Gastrocnemius medialis (tissue), 4 donors: ENCODE results near the gene NLGN1. TPM values are rescaled to one million over a fixed set of nuclear protein-coding genes. Genes with fewer than 3 reads are reported as not detected.

Experiments used
- ATAC-seq, 2 donors: fragments of 150-250 bp; one replicate each; pipeline ENCODE4 v1.9.1; 2016
- DNase-seq, 2 donors: peaks; one replicate each; pipeline ENCODE4 v3.0.0-alpha.2; 2019
- H3K27ac ChIP-seq, 4 donors: fragments of 200-600 bp; sonication (generic); 1 replicate in 1 of 4; 2 replicates in 3 of 4; pipeline ENCODE4 v1.5.1; 2016 to 2018; ENCODE audit warnings: mild to moderate bottlenecking in 2 of 4, moderate library complexity in 1 of 4
- H3K27me3 ChIP-seq, 3 donors: fragments of 200-600 bp; sonication (generic) in 2 of 3; 1 replicate in 1 of 3; 2 replicates in 2 of 3; pipeline versions ENCODE4 v1.5.1 to v1.6.0; 2016 to 2019; ENCODE audit warnings: mild to moderate bottlenecking in 1 of 3, moderate library complexity in 1 of 3
- H3K36me3 ChIP-seq, 2 donors: fragments of 200-600 bp; sonication (generic) in 1 of 2; one replicate each; pipeline ENCODE4 v1.5.1; 2017 to 2018
- H3K4me1 ChIP-seq, 2 donors: fragments of 200-600 bp; sonication (generic) in 1 of 2; one replicate each; pipeline ENCODE4 v1.5.1; 2016 to 2017; ENCODE audit warnings: mild to moderate bottlenecking in 2 of 2
- H3K4me3 ChIP-seq, 4 donors: fragments of 200-600 bp; sonication (generic) in 3 of 4; 1 replicate in 1 of 4; 2 replicates in 3 of 4; pipeline ENCODE4 v1.5.1; 2016 to 2019; ENCODE audit warnings: mild to moderate bottlenecking in 2 of 4
- H3K9me3 ChIP-seq, 3 donors: fragments of 200-600 bp; sonication (generic) in 2 of 3; 1 replicate in 1 of 3; 2 replicates in 2 of 3; pipeline ENCODE4 v1.5.1; 2016 to 2019
- CTCF ChIP-seq, 5 experiments: fragments of 450-650 bp in 3 of 5; fragments of 200-600 bp in 2 of 5; sonication (generic) in 2 of 5; IDR thresholded peaks in 4 of 5; conservative IDR thresholded peaks in 1 of 5; 1 replicate in 4 of 5; 2 replicates in 1 of 5; pipeline ENCODE4 v1.5.1; 2016 to 2019; ENCODE audit warnings: antibody characterized with exemption in 5 of 5, mild to moderate bottlenecking in 3 of 5, moderate library complexity in 3 of 5
- POLR2A ChIP-seq, 2 donors: fragments of 450-650 bp; IDR thresholded peaks; one replicate each; pipeline ENCODE4 v1.6.1; 2017; ENCODE audit warnings: antibody characterized with exemption in 2 of 2, mild to moderate bottlenecking in 2 of 2, moderate library complexity in 2 of 2
- in situ Hi-C, 4 donors: fragments of 200-750 bp; cut with MboI; loops; one replicate each; pipeline versions ENCODE4 v1.15.0 to v1.8.0; 2017; ENCODE audit warnings: low sequenced_read_pairs in 4 of 4
- intact Hi-C: fragments of 100-400 bp; cut with DNase I; formaldehyde crosslinking; loops from one replicate; pipeline ENCODE4 v1.15.1; 2023; ENCODE audit warnings: low total_unique reads
- total RNA-seq, 4 donors: library from RNA; depleted of rRNA; stranded (reverse); fragments of >200 nt; gene quantifications; one replicate each; pipeline versions ENCODE4 v1.1.0 to v1.2.3, GENCODE V29; 2016

Gene NLGN1
- total RNA-seq, 4 donors from 2014 or later, result 0.52 to 1.9 (median 1.1) TPM

- Histone ChIP-seq H3K27me3 (no peaks in the 10 kb centered on the region), H3K4me3 (no peak overlapping the region), H3K27ac (no peak overlapping the region), H3K9me3 (no peaks in the 10 kb centered on the region), H3K36me3 (no peaks in the 10 kb centered on the region), H3K4me1 (no peaks in the 10 kb centered on the region)
- in situ Hi-C loops (no loop called here), intact Hi-C loops (no loop called here)
- DNase-seq (no peak), ATAC-seq (no peak)
- TF ChIP-seq CTCF (IDR thresholded peaks at IDR 0.05 in 4 of 5, conservative IDR thresholded peaks at IDR 0.05 in 1 of 5) (no peak), POLR2A (IDR thresholded peaks at IDR 0.05) (no peak)
Measured at GRCh38 chr3:173863551-173863950, 466.0 kb downstream of the NLGN1 start.

- intact Hi-C loops, result no loop called here
- Histone ChIP-seq H3K4me3 (no peak overlapping the region), H3K36me3 (no peaks in the 10 kb centered on the region), H3K4me1 (no peaks in the 10 kb centered on the region), H3K27ac (no peak overlapping the region), H3K9me3 (no peaks in the 10 kb centered on the region), H3K27me3 (no peaks in the 10 kb centered on the region)
- no peak for TF ChIP-seq CTCF (IDR thresholded peaks at IDR 0.05 in 4 of 5, conservative IDR thresholded peaks at IDR 0.05 in 1 of 5)
- no peak for TF ChIP-seq POLR2A (IDR thresholded peaks at IDR 0.05)
- DNase-seq, result no peak
- in situ Hi-C loops, result no loop called here
- no peak for ATAC-seq
Measured at GRCh38 chr3:173865900-173866498, 468.5 kb downstream of the NLGN1 start.

DNA sequence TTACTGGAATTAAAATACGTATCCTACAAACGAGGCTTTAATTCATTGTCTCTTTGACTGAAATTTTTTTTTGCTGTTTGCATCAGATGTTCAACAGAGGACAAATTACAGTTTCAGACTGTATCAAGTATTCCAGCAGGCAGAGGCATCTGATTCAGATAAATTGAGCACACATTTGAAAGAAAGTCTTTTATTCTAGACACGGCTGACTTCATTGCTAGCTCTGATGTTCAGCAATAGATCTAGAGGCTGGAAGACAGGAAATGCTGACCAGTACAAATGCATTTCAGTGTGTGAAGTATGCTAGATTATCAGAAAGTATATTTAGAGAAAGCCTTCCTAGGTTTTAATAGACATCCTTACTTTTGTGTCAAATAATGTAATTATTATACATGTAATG lies 472.2 kb downstream of the NLGN1 start:
- Histone ChIP-seq H3K36me3 (no peaks in the 10 kb centered on the region), H3K4me1 (no peaks in the 10 kb centered on the region), H3K9me3 (no peaks in the 10 kb centered on the region), H3K27ac (no peak overlapping the region), H3K4me3 (no peak overlapping the region), H3K27me3 (no peaks in the 10 kb centered on the region)
- intact Hi-C loops (no loop called here), in situ Hi-C loops (no loop called here)
- DNase-seq, result no peak
- ATAC-seq, result no peak
- no peak for TF ChIP-seq CTCF (IDR thresholded peaks at IDR 0.05 in 4 of 5, conservative IDR thresholded peaks at IDR 0.05 in 1 of 5)
- no peak for TF ChIP-seq POLR2A (IDR thresholded peaks at IDR 0.05)

- no peaks in the 10 kb centered on the region for H3K27me3 ChIP-seq
- no peaks in the 10 kb centered on the region for H3K36me3 ChIP-seq
- no peaks in the 10 kb centered on the region for H3K9me3 ChIP-seq
- no peak overlapping the region for H3K27ac ChIP-seq
- no peak for ATAC-seq
- intact Hi-C loops (no loop called here), in situ Hi-C loops (no loop called here)
- H3K4me3 ChIP-seq, result no peak overlapping the region
- no peaks in the 10 kb centered on the region for H3K4me1 ChIP-seq
- DNase-seq, result no peak
- no peak for TF ChIP-seq CTCF (IDR thresholded peaks at IDR 0.05 in 4 of 5, conservative IDR thresholded peaks at IDR 0.05 in 1 of 5)
- no peak for TF ChIP-seq POLR2A (IDR thresholded peaks at IDR 0.05)
Measured at GRCh38 chr3:173870976-173871375, 473.4 kb downstream of the NLGN1 start.

GRCh38 chr3:173875790-173876189 lies 478.2 kb downstream of the NLGN1 start:
- no peaks in the 10 kb centered on the region for H3K9me3 ChIP-seq
- TF ChIP-seq POLR2A (IDR thresholded peaks at IDR 0.05), result no peak
- no peak for TF ChIP-seq CTCF (IDR thresholded peaks at IDR 0.05 in 4 of 5, conservative IDR thresholded peaks at IDR 0.05 in 1 of 5)
- no peak for ATAC-seq
- intact Hi-C loops (no loop called here), in situ Hi-C loops (no loop called here)
- no peak overlapping the region for H3K27ac ChIP-seq
- no peaks in the 10 kb centered on the region for H3K4me1 ChIP-seq
- no peak overlapping the region for H3K4me3 ChIP-seq
- no peaks in the 10 kb centered on the region for H3K36me3 ChIP-seq
- no peak for DNase-seq
- no peaks in the 10 kb centered on the region for H3K27me3 ChIP-seq
